HCT116 (cell line): Measurements from ENCODE around the gene F11R. TPM values are rescaled to one million over a fixed set of nuclear protein-coding genes. Genes with fewer than 3 reads are reported as not detected.
A peak's percentile ranks its signal among the peaks of the same experiment; 100 is the strongest.

Experiments
- ATAC-seq: fragments of 200-7000 bp; cut with Tn5 transposase; 2 replicates; pipeline ENCODE4 v1.9.1; 2020; ENCODE audit warnings: mild to moderate bottlenecking, moderate library complexity
- BruUV-seq: library from RNA; stranded (reverse); fragments of 400-500 nt; replicated peaks from 2 replicates; lab custom pipeline; 2021; lab: Mats Ljungman, UMichigan
- CTCF ChIA-PET: fragments of 300-600 bp; sonication (Branson Sonifier 250); formaldehyde crosslinking; loops from one replicate; lab custom pipeline; 2021; ENCODE audit warnings: antibody characterized with exemption; lab: Charles Lee
- POLR2A ChIA-PET: fragments of 300-600, 350-600 bp; sonication (Branson Sonifier 250); formaldehyde crosslinking; loops from one replicate; lab custom pipeline; 2021; ENCODE audit warnings: antibody characterized with exemption; lab: Charles Lee
- RAD21 ChIA-PET, 2 experiments: fragments of 300-600 bp; sonication (Branson Sonifier 250); formaldehyde crosslinking; loops; one replicate each; lab custom pipeline; 2023; ENCODE audit warnings: low total read pairs in 2 of 2; ENCODE audit not compliant: uncharacterized antibody in 2 of 2, unreplicated experiment in 2 of 2, low non-redundant PET in 1 of 2; lab: Charles Lee
- DNase-seq: peaks from one replicate; pipeline ENCODE4 v3.0.0-alpha.2; 2010; ENCODE audit warnings: low read depth, low spot score
- H2AFZ ChIP-seq: fragments of 200-600 bp; shearing (Covaris generic), sonication (generic); 2 replicates; pipeline ENCODE4 v1.6.1; 2017; ENCODE audit warnings: low read depth, mixed run types, mixed read lengths, antibody characterized with exemption, low read length; ENCODE audit not compliant: poor library complexity, severe bottlenecking
- H3K27ac ChIP-seq: 2 replicates; pipeline ENCODE4 v1.5.1; 2012; ENCODE audit warnings: low read depth, low read length
- H3K27me3 ChIP-seq: fragments of 200-600 bp; sonication (generic); 2 replicates; pipeline ENCODE4 v1.6.1; 2016; ENCODE audit warnings: mixed run types, low read length, mixed read lengths; ENCODE audit not compliant: insufficient read depth
- H3K36me3 ChIP-seq, 2 experiments: fragments of 200-500 bp in 1 of 2; fragments of 200-600 bp in 1 of 2; sonication (Bioruptor generic) in 1 of 2; sonication (generic) in 1 of 2; 2 replicates each; pipeline versions ENCODE4 v1.5.1 to v1.6.1; 2014 to 2016; ENCODE audit warnings: low read length in 2 of 2, inconsistent platforms in 1 of 2, mixed read lengths in 1 of 2, mixed run types in 1 of 2; ENCODE audit not compliant: insufficient read depth in 2 of 2, control insufficient read depth in 1 of 2
- H3K4me1 ChIP-seq, 2 experiments: fragments of 200-600 bp in 1 of 2; sonication (generic) in 1 of 2; 2 replicates each; pipeline versions ENCODE4 v1.5.1 to v1.6.1; 2012 to 2017; ENCODE audit warnings: low read length in 2 of 2, inconsistent platforms in 1 of 2, mild to moderate bottlenecking in 1 of 2, mixed read lengths in 1 of 2, mixed run types in 1 of 2, moderate library complexity in 1 of 2; ENCODE audit not compliant: insufficient read depth in 2 of 2, control insufficient read depth in 1 of 2
- H3K4me2 ChIP-seq: fragments of 200-600 bp; sonication (generic); 2 replicates; pipeline ENCODE4 v1.6.1; 2017; ENCODE audit warnings: mixed run types, low read length, mixed read lengths
- H3K4me3 ChIP-seq, 2 experiments: fragments of 200-600 bp in 1 of 2; sonication (generic) in 1 of 2; replicated peaks in 1 of 2; 2 replicates each; pipeline ENCODE4 v1.5.1; 2011 to 2016; ENCODE audit warnings: low read length in 2 of 2, control low read depth in 1 of 2, low read depth in 1 of 2, mild to moderate bottlenecking in 1 of 2, mixed read lengths in 1 of 2, mixed run types in 1 of 2
- H3K79me2 ChIP-seq: fragments of 200-600 bp; sonication (generic); 2 replicates; pipeline ENCODE4 v1.6.1; 2017; ENCODE audit warnings: mild to moderate bottlenecking, mixed run types, low read length, moderate library complexity, mixed read lengths; ENCODE audit not compliant: insufficient read depth
- H3K9ac ChIP-seq: fragments of 200-600 bp; sonication (generic); 2 replicates; pipeline ENCODE4 v1.6.1; 2016; ENCODE audit warnings: low read length, mixed read lengths
- H3K9me2 ChIP-seq: fragments of 200-600 bp; sonication (generic), shearing (Covaris generic); 2 replicates; pipeline ENCODE4 v1.6.1; 2017; ENCODE audit warnings: mixed run types, mild to moderate bottlenecking, moderate library complexity; ENCODE audit not compliant: insufficient read depth
- H3K9me3 ChIP-seq, 2 experiments: fragments of 200-500 bp in 1 of 2; fragments of 200-600 bp in 1 of 2; sonication (Bioruptor generic) in 1 of 2; sonication (generic) in 1 of 2; 2 replicates each; pipeline ENCODE4 v1.6.1; 2014 to 2017; ENCODE audit warnings: low read length in 2 of 2, mixed read lengths in 2 of 2, inconsistent platforms in 1 of 2, low read depth in 1 of 2, mild to moderate bottlenecking in 1 of 2, mixed run types in 1 of 2, moderate library complexity in 1 of 2; ENCODE audit not compliant: control insufficient read depth in 1 of 2, insufficient read depth in 1 of 2
- H4K20me1 ChIP-seq: fragments of 200-600 bp; sonication (generic), shearing (Covaris generic); 2 replicates; pipeline ENCODE4 v1.6.1; 2017; ENCODE audit warnings: mixed run types, mild to moderate bottlenecking, moderate library complexity; ENCODE audit not compliant: insufficient read depth
- ATF3 ChIP-seq: IDR thresholded peaks from 2 replicates; pipeline ENCODE4 v1.6.1; 2012
- CBX3 ChIP-seq: IDR thresholded peaks from 2 replicates; pipeline ENCODE4 v1.6.1; 2012; ENCODE audit warnings: low read depth
- CEBPB ChIP-seq: IDR thresholded peaks from 2 replicates; pipeline ENCODE4 v1.6.1; 2012; ENCODE audit warnings: low read depth
- EGR1 ChIP-seq: IDR thresholded peaks from 2 replicates; pipeline ENCODE4 v1.6.1; 2012; ENCODE audit warnings: low read depth
- ELF1 ChIP-seq: IDR thresholded peaks from 2 replicates; pipeline ENCODE4 v1.6.1; 2012; ENCODE audit warnings: low read depth, borderline replicate concordance
- EZH2phosphoT487 ChIP-seq: fragments of 200-600 bp; IDR thresholded peaks from 2 replicates; pipeline ENCODE4 v1.6.1; 2018; ENCODE audit warnings: antibody characterized with exemption, borderline replicate concordance
- FOSL1 ChIP-seq: IDR thresholded peaks from 2 replicates; pipeline ENCODE4 v1.6.1; 2012; ENCODE audit warnings: low read depth
- JUND ChIP-seq: IDR thresholded peaks from 2 replicates; pipeline ENCODE4 v1.6.1; 2012
- POLR2A ChIP-seq: IDR thresholded peaks from 2 replicates; pipeline ENCODE4 v1.7.0; 2011; ENCODE audit warnings: borderline replicate concordance; ENCODE audit not compliant: insufficient read depth, insufficient read length; ENCODE audit errors: extremely low read depth
- POLR2AphosphoS5 ChIP-seq: IDR thresholded peaks from 2 replicates; pipeline ENCODE4 v1.6.1; 2011; ENCODE audit warnings: mild to moderate bottlenecking, low read depth, low read length, moderate library complexity
- RAD21 ChIP-seq: IDR thresholded peaks from 2 replicates; pipeline ENCODE4 v1.6.1; 2012; ENCODE audit warnings: low read depth, mild to moderate bottlenecking
- SIN3A ChIP-seq: IDR thresholded peaks from 2 replicates; pipeline ENCODE4 v1.6.1; 2012; ENCODE audit warnings: low read depth
- SP1 ChIP-seq: IDR thresholded peaks from 2 replicates; pipeline ENCODE4 v1.6.1; 2012; ENCODE audit warnings: low read depth
- SRF ChIP-seq: IDR thresholded peaks from 2 replicates; pipeline ENCODE4 v1.6.1; 2012; ENCODE audit warnings: low read depth
- TCF7L2 ChIP-seq: IDR thresholded peaks from 2 replicates; pipeline ENCODE4 v1.7.0; 2011; ENCODE audit warnings: borderline replicate concordance, inconsistent platforms; ENCODE audit not compliant: insufficient read depth, insufficient read length; ENCODE audit errors: extremely low read depth
- YY1 ChIP-seq: IDR thresholded peaks from 2 replicates; pipeline ENCODE4 v1.6.1; 2011; ENCODE audit warnings: low read length, low read depth, moderate library complexity, mild to moderate bottlenecking; ENCODE audit not compliant: insufficient replicate concordance; ENCODE audit errors: extremely low read depth
- ZFX ChIP-seq: fragments of 450-650 bp; IDR thresholded peaks from 2 replicates; pipeline ENCODE4 v1.6.1; 2017
- intact Hi-C: fragments of 100-400 bp; cut with micrococcal nuclease; formaldehyde crosslinking; loops from 2 replicates; pipeline ENCODE4 v1.10.0; 2022
- total RNA-seq: library from RNA; stranded (reverse); gene quantifications from one replicate; pipeline ENCODE4 v1.2.1, GENCODE V29; 2021; ENCODE audit not compliant: unreplicated experiment

The F11R gene
- total RNA-seq, 1 experiment from 2014 or later: 86.7 TPM

- CTCF ChIA-PET: interaction anchor here (0.9 to 1.1 kb wide), 2 partner anchors 17 to 268 kb away, joined by 4 to 5 read pairs; partner anchors contain the start of gene F11R
- TF ChIP-seq EZH2phosphoT487 (no peak), RAD21 (no peak), ZFX (no peak), CEBPB (no peak), TCF7L2 (no peak), JUND (no peak), FOSL1 (no peak), CBX3 (no peak), POLR2AphosphoS5 (no peak), ELF1 (no peak), SIN3A (no peak), ATF3 (no peak), SP1 (no peak), POLR2A (no peak), YY1 (no peak), SRF (no peak), EGR1 (no peak)
- TF ChIP-seq, all 23 proteins: peak for 0
- no peaks in the 10 kb centered on the region for H3K9me3 ChIP-seq
- BruUV-seq: no TSS peak
- ATAC-seq (peak; percentile 39), DNase-seq (no peak)
- peak overlapping the region; percentile 88 for H3K27ac ChIP-seq
- H2AFZ ChIP-seq: no peak overlapping the region
- peaks cover 20 to 39% of the 10 kb centered on the region in 2 experiments for H3K4me1 ChIP-seq
- ChIA-PET RAD21 (interaction anchor here in 1 of 2 experiments (0.7 kb wide), 1 partner anchor 60 kb away, joined by 3 read pairs; no protein-coding TSS in a partner anchor), POLR2A (interaction anchor here (0.8 to 2.3 kb wide), 5 partner anchors 8 to 47 kb away, joined by 3 to 24 read pairs (median 3); partner anchors contain the start of genes F11R and USF1)
- H3K9ac ChIP-seq: peak overlapping the region; percentile 77
- intact Hi-C loops: loop anchor here (2.0 kb wide), 1 partner anchor 41 kb away; no protein-coding TSS in a partner anchor
- no peaks in the 10 kb centered on the region for H4K20me1 ChIP-seq
- H3K4me3 ChIP-seq: peak overlapping the region; percentile 76 to 88
- H3K27me3 ChIP-seq: no peaks in the 10 kb centered on the region
- H3K36me3 ChIP-seq: peaks cover 10 to 29% of the 10 kb centered on the region in 2 experiments; a peak in 3 of 4 replicates
- H3K4me2 ChIP-seq: peak overlapping the region; percentile 90
- peaks cover 35% of the 10 kb centered on the region for H3K79me2 ChIP-seq
- H3K9me2 ChIP-seq: no peaks in the 10 kb centered on the region
These were observed 16.9 kb upstream of the F11R start for GRCh38 chr1:161037661-161038522.
